Stimulated activated naive CD8-positive, alpha-beta T cell treated with anti-CD3 and anti-CD28 coated beads, Interleukin-15, Interleukin-2, amounts not matched to agents 100 U/mL and 50 U/mL, for 24 hours (primary cell): ENCODE measurements around the gene SMURF2.

ENCODE experiments used
- ATAC-seq: fragments of 150-1000 bp; cut with Tn5 transposase; one replicate; pipeline ENCODE4 v1.10.0; 2021
- DNase-seq: peaks from one replicate; pipeline ENCODE4 v3.0.0; 2021

Gene SMURF2

GRCh38 chr17:64503821-64504768 lies 158.0 kb downstream of the SMURF2 start:
- ATAC-seq (no peak), DNase-seq (no peak)

- DNase-seq (no peak), ATAC-seq (no peak)
These were observed 158.8 kb downstream of the SMURF2 start for GRCh38 chr17:64503341-64503740.

GRCh38 chr17:64502809-64503208 lies 159.3 kb downstream of the SMURF2 start:
- DNase-seq (no peak), ATAC-seq (no peak)

GRCh38 chr17:64502021-64502420 lies 160.1 kb downstream of the SMURF2 start:
- ATAC-seq (no peak), DNase-seq (no peak)

- no peak for ATAC-seq
- DNase-seq: no peak
These were observed 161.0 kb downstream of the SMURF2 start for GRCh38 chr17:64500862-64501765.

GRCh38 chr17:64500487-64500859 lies 161.6 kb downstream of the SMURF2 start:
- ATAC-seq: no peak
- no peak for DNase-seq

- ATAC-seq (no peak), DNase-seq (no peak)
These were observed 162.2 kb downstream of the SMURF2 start for GRCh38 chr17:64499805-64500486.

- DNase-seq (no peak), ATAC-seq (no peak)
These were observed 163.6 kb downstream of the SMURF2 start for GRCh38 chr17:64498308-64499203.

- ATAC-seq (peak; percentile 44), DNase-seq (no peak)
These were observed 164.5 kb downstream of the SMURF2 start for GRCh38 chr17:64497565-64498035.

GRCh38 chr17:64496786-64497564 lies 165.1 kb downstream of the SMURF2 start, which contains the start of gene POLG2:
Gene POLG2, minus strand, starts transcription at chr17:64497054. Its CDS starts 86 bp downstream, at chr17:64496968.
- ATAC-seq: peak; percentile 88
- peak; percentile 97 for DNase-seq

GRCh38 chr17:64496348-64496785 lies 165.7 kb downstream of the SMURF2 start:
- ATAC-seq (no peak), DNase-seq (no peak)
